Esophagus muscularis mucosa (tissue), 3 donors: ENCODE results near the gene TXNIP.
A peak's percentile ranks its signal among the peaks of the same experiment; 100 is the strongest.

ENCODE experiments used
- EP300 ChIP-seq: sonication (generic); formaldehyde crosslinking; IDR thresholded peaks from one replicate; pipeline ENCODE4 v1.6.1; 2017; ENCODE audit warnings: antibody characterized with exemption
- TF ChIP-seq, protein P1 (sequence below), 3 experiments: fragments of 200-600 bp in 2 of 3; fragments of 450-650 bp in 1 of 3; sonication (generic) in 2 of 3; IDR thresholded peaks; one replicate each; pipeline ENCODE4 v1.5.1; 2017 to 2019; ENCODE audit warnings: antibody characterized with exemption in 3 of 3, mild to moderate bottlenecking in 2 of 3, moderate library complexity in 1 of 3

DNA sequence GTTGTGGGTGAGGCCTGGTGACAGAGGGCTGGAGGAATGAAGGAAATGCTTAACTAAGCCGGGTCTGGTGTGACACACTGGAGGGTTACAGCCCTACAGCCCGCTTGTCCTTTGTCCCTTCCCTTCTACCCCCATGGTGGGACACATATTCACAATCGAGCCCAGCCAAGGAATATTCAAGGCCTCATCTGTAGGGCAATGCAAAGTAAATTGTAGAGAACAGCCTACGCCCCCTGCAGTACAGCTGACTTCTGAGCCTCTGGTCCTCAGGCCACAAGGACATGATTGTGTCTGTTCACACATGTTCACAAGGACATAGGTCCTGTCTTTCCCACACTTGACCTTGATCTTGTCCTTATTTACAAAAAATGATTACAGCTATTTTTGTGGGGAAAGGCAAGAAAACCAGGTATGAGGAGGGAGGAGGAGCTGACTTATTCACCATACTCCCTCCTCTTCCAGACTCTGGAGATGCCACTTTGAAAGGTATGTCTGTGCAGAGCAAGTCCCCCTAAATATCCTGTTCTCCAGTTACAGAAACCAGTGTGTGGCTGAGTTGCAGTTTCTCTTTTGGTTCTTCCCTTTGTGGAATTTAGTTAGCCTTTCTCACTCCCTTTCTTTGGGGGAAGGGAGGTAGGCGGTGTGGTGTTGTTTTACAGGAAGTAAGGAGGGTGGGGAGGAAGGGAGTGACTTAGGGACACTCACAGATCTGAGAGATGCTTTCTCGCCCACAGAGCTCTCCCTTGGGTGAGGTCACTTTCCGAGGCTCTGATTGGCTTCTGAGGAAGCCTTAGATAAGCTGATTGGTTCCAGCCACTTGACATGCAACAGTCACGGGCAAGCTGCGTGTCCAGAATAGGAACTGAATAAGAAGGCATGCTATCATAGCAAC is 17.3 kb downstream of the TXNIP start:
- TF ChIP-seq, protein P1, sequence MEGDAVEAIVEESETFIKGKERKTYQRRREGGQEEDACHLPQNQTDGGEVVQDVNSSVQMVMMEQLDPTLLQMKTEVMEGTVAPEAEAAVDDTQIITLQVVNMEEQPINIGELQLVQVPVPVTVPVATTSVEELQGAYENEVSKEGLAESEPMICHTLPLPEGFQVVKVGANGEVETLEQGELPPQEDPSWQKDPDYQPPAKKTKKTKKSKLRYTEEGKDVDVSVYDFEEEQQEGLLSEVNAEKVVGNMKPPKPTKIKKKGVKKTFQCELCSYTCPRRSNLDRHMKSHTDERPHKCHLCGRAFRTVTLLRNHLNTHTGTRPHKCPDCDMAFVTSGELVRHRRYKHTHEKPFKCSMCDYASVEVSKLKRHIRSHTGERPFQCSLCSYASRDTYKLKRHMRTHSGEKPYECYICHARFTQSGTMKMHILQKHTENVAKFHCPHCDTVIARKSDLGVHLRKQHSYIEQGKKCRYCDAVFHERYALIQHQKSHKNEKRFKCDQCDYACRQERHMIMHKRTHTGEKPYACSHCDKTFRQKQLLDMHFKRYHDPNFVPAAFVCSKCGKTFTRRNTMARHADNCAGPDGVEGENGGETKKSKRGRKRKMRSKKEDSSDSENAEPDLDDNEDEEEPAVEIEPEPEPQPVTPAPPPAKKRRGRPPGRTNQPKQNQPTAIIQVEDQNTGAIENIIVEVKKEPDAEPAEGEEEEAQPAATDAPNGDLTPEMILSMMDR (IDR thresholded peaks at IDR 0.05): peak; percentile 7 to 17 (median 12)
- TF ChIP-seq EP300: peak; percentile 77
